Stimulated activated CD8-positive, alpha-beta memory T cell treated with anti-CD3 and anti-CD28 coated beads, Interleukin-12 subunit alpha, Interleukin-12 subunit beta, amount 100 ng/mL, for 1 hour (primary cell): Measurements from ENCODE around the gene MSI2.

Experiments
- DNase-seq: peaks from one replicate; pipeline ENCODE4 v3.0.0-alpha.2; 2020; ENCODE audit warnings: low read depth

The MSI2 gene

GRCh38 chr17:57462007-57462579 is 205.8 kb downstream of the MSI2 start:
- no peak for DNase-seq

- DNase-seq: no peak
These were observed 207.0 kb downstream of the MSI2 start for GRCh38 chr17:57463103-57463885.

- DNase-seq: no peak
These were observed 208.0 kb downstream of the MSI2 start for GRCh38 chr17:57464191-57464864.

GRCh38 chr17:57465610-57466009 is 209.3 kb downstream of the MSI2 start:
- no peak for DNase-seq

GRCh38 chr17:57466017-57466471 is 209.7 kb downstream of the MSI2 start:
- no peak for DNase-seq

GRCh38 chr17:57466521-57466920 is 210.2 kb downstream of the MSI2 start:
- no peak for DNase-seq

GRCh38 chr17:57467226-57467625 is 210.9 kb downstream of the MSI2 start:
- no peak for DNase-seq

GRCh38 chr17:57467801-57468200 is 211.5 kb downstream of the MSI2 start:
- no peak for DNase-seq

GRCh38 chr17:57468932-57469775 is 212.8 kb downstream of the MSI2 start:
- DNase-seq: no peak

- DNase-seq: no peak
These were observed 214.6 kb downstream of the MSI2 start for GRCh38 chr17:57470906-57471305.

- no peak for DNase-seq
These were observed 215.6 kb downstream of the MSI2 start for GRCh38 chr17:57471868-57472368.

- DNase-seq: no peak
These were observed 219.5 kb downstream of the MSI2 start for GRCh38 chr17:57475796-57476195.

GRCh38 chr17:57477522-57478362 is 221.4 kb downstream of the MSI2 start:
- DNase-seq: no peak

GRCh38 chr17:57478478-57479250 is 222.3 kb downstream of the MSI2 start:
- DNase-seq: no peak

- no peak for DNase-seq
These were observed 224.3 kb downstream of the MSI2 start for GRCh38 chr17:57480438-57481196.

GRCh38 chr17:57481910-57482391 is 225.6 kb downstream of the MSI2 start:
- no peak for DNase-seq

GRCh38 chr17:57482657-57483056 is 226.3 kb downstream of the MSI2 start:
- DNase-seq: no peak

GRCh38 chr17:57484081-57484666 is 227.9 kb downstream of the MSI2 start:
- no peak for DNase-seq
